Heart left ventricle (tissue), 13 donors: ENCODE data around the gene DRC7.

Source experiments
- CTCF ChIP-seq, 12 donors: fragments of 200-600 bp; sonication (generic) in 4 of 12; IDR thresholded peaks; one replicate each; pipeline versions ENCODE4 v1.5.0 to v1.8.0; 2018 to 2022; ENCODE audit warnings: antibody characterized with exemption in 12 of 12, mild to moderate bottlenecking in 5 of 12
- POLR2A ChIP-seq, 2 donors: fragments of 450-650 bp; IDR thresholded peaks; one replicate each; pipeline ENCODE4 v1.6.1; 2017; ENCODE audit warnings: antibody characterized with exemption in 2 of 2, mild to moderate bottlenecking in 2 of 2, moderate library complexity in 2 of 2
- donor health status: ischemic (EF 13 %, LVEDD 7.1; RV severe dilation, severe dysfunction).
- donor health status: DM: no; HTN: yes; CAD: no.
- donor health status: DM: no; HTN: no; CAD: no.
- donor health status: ischemic (EF 25% LVEDD 6.9; RV normal size, moderate dysfunction).
- donor health status: ischemic (EF 25% LVEDD 5.7; RV mildly dilated, moderate dysfunction).
- donor health status: ischemic (EF 35%, LVEDD 5.7; RV mildly dilated, moderate dysfunction).
- donor health status: nonischemic (EF 11% LVEDD 7.7; RV severe dilation, severe dysfunction).
- donor health status: DM: yes; HTN: yes; CAD: no.
- donor health status: PGD.
- donor health status: ischemic (EF 29% LVEDD 5.4; RV normal size, mild dysfunction).
- donor health status: nonischemic (EF 23%, LVEDD 6.1; RV moderate dilation, normal function).

GRCh38 chr16:57762365-57763040 is 67.9 kb downstream of the DRC7 start:
- TF ChIP-seq CTCF (IDR thresholded peaks at IDR 0.05) (no peak), POLR2A (IDR thresholded peaks at IDR 0.05) (no peak)
